ENCODE data around the gene IPO5.
"Not testable (repeated sequence)": the region's sequence is repeated elsewhere in the genome, so short reads cannot be mapped to it uniquely, and the experiment has no call there.

The IPO5 gene

DNA sequence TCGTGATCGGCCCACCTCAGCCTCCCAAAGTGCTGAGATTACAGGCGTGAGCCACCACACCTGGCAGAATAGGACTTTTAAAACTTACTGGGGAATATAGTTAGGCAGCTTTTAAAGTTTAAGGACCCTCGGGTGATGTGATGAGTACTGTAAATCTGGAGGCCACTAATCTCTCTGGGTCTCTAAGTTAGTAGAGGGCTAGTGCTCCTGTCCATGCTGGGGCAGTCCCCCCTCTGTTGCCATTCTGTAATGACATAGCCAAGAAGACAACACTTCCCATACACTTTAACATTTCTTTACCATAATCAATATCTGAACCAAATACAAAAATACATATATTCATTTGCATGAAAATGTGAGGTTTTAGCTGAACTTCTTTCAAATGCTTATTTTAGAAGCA, 65.7 kb downstream of the IPO5 start:
- no peak for DNase-seq

- no peak for DNase-seq
Measured at GRCh38 chr13:98020271-98020670, 66.8 kb downstream of the IPO5 start.

GRCh38 chr13:98022210-98022609, 68.7 kb downstream of the IPO5 start:
- DNase-seq: no peak

DNA sequence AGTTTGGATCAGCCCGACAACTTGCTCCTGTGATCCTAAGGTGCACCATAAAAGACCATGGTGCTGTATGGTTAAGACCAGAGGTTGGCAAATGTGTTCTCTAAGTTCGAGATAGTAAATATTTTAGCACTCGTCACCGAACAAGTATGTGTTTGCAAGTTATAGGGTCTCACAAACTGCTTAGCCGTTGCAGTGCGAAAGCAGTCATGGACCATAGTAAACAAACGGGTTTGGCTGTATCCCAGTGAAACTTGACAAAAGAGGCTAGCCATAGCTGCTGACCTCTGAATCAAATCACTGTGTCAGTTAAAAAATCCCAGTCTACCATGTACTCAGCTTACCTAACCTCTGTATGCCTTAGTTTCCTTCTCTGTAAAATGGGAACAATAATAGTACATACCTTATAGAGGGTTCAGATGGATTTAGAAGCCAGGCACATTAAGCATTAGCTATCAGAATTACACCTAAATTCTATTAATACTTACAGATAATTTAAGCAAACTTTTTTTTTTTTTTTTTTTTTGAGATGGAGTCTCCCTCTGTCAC, 72.1 kb downstream of the IPO5 start:
- no peak for DNase-seq

GRCh38 chr13:98026457-98026857, 73.0 kb downstream of the IPO5 start:
- DNase-seq: no peak

GRCh38 chr13:98032168-98032567, 78.7 kb downstream of the IPO5 start:
- no peak for DNase-seq

DNA sequence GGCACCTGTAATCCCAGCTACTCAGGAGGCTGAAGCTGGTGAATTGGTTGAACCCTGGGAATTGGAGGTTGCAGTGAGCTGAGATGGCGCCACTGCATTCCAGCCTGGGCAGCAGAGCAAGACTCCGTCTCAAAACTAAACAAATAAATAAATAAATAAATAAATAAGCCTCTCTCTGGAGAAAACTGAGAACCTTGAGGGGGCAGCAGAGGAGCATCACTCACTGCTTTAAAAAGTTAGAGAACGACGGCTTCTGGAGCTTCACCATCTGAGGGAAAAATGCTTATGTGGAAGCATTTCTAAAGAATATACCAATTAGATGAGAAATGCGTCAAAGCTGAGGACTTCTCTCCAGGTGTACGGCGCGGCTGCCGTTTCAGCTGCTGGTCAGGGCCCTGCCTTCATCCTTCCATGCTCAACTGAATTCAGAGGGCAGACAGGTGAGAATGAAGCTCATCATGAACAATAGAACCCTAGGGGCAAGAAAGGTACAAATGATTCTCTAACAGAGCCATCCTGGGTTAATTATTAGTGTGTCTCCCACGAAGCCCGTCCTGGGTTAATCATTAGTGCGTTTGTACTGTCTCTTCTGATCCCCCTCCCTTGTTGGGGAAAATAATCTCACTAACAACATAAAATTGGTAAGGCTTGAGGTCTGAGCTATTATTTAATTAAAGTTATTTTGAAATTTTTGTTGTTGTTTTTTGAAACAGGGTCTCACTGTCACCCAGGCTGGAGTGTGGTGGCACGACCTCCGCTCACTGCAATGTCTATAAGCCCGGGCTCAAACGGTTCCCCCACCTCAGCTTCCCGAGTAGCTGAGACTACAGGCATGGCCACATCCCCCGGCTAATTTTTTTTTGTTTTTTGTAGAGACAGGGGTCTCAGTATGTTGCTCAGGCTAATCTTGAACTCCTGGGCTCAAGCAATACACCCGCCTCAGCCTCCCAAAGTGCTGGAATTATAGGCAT, 80.1 kb downstream of the IPO5 start:
- DNase-seq: no peak

DNA sequence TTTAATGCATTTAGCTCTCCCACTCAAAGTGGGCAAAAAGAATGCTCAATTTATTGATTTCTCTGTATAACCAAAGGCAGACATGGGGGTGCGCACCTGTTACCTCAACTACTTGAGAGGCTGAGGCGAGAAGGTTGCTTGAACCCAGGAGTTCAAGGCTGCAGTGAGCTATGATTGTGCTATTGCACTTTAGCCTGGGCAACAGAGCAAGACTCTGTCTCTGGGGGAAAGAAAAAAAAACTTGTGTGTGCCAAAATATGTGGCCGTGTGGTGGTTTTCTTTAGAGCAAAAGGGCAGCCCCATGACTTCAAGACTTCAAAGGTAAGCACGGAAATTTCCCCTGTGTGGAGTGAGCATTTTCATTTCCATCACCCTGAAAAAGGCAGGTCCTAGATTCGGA, 81.9 kb downstream of the IPO5 start:
- no peak for DNase-seq

- DNase-seq: not testable (repeated sequence)
Measured at GRCh38 chr13:98036564-98037302, 83.3 kb downstream of the IPO5 start.

DNA sequence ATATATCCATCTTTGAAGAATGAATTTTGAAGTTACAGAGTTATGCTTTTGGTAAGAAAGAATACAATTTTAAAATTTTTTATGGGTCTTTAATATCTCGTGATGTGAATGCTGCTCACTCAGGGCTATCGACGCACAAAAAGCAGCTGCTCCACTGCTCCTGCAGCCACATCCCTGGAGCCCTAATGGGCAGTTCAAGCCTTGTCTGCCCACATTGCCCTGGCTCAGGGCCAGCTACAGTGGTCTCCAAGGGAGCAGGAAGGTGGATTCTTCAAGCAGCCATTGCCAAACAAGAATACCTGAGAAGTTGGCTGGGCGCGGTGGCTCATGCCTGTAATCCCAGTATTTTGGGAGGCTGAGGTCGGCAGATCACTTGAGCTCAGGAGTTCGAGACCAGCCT, 85.8 kb downstream of the IPO5 start:
- DNase-seq: no peak

DNA sequence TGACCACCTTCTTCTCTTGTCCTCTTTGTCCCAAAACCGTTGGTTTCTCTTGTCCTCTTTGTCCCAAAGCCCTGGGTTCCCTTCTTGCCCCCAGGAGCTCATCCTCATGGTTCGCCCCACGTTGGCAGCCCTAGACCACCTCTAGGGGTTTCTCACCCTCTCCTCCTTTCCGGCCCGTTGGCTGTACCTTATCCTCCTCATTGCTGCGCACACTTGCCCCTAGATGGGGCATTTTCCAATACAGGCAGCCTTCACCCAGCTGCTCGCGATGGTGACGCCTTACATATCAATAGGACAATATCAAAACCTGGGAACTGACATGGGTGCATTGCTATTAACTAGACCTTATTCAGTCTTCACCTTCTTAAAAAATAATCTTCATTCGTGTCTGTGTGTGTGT, 86.5 kb downstream of the IPO5 start:
- DNase-seq: no peak

- no peak for DNase-seq
Measured at GRCh38 chr13:98041081-98041820, 87.8 kb downstream of the IPO5 start.

- DNase-seq: no peak
Measured at GRCh38 chr13:98044301-98044700, 90.8 kb downstream of the IPO5 start.

- DNase-seq: not testable (repeated sequence)
Measured at GRCh38 chr13:98047785-98048184, 94.3 kb downstream of the IPO5 start.

GRCh38 chr13:98048265-98048664, 94.8 kb downstream of the IPO5 start:
- DNase-seq: no peak

DNA sequence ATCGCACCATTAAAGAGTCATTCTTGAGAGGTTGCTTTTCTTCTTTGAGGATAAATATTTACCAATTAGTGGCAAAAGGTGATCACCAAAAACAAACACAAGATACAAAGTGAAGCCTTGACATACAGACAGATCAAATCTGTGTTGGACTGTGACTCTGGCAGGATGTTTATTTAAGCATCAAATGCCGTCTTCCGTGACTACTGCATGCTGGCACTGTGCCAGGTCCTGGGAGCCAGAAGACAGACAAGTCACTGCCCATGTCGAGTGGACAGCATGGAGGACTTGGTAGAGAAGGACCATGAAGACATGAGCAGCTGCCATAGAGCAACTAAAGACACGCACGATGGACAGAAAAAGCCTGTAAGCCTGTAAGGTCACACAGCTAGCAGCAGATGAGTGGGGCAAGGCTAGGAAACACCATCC, 96.6 kb downstream of the IPO5 start:
- DNase-seq: no peak

DNA sequence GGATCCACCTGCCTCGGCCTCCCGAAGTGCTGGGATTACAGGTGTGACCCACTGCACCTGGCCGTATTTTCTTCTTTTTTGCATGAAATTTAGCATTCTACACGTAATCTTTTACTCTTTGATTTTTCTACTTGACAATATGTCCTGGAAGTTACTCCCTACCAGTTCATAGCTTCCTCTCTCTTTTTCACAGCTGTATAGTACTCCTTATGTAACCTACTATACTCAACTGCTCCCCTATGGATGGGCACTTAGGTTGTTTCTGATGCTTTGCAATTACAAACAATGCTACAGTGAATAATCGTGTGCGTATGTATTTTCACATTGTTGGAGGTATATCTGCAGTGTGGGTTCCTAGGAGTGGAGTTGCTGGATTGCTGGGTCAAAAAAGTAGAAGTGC, 98.9 kb downstream of the IPO5 start:
- DNase-seq: no peak

DNA sequence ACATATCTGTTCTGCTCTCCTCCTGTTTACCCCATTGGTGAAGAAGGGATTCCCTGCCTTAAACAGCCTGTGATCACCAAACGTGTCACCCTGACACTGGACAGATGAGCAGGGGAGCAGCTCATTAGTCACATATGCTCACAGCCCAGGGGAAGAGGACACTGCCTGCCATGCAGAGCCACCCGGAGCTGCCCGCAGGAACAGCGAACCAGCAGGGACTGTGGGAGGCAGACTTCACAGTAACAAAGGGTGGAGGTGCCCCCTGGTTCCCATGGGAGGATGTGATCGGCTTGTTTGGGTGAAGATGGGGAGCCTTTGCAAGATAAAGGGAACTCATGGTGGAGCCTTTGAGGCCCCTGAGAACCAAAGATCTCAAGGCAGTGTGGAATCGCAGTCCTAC, 100.8 kb downstream of the IPO5 start:
- no peak for DNase-seq

GRCh38 chr13:98055623-98056022, 102.1 kb downstream of the IPO5 start:
- no peak for DNase-seq

DNA sequence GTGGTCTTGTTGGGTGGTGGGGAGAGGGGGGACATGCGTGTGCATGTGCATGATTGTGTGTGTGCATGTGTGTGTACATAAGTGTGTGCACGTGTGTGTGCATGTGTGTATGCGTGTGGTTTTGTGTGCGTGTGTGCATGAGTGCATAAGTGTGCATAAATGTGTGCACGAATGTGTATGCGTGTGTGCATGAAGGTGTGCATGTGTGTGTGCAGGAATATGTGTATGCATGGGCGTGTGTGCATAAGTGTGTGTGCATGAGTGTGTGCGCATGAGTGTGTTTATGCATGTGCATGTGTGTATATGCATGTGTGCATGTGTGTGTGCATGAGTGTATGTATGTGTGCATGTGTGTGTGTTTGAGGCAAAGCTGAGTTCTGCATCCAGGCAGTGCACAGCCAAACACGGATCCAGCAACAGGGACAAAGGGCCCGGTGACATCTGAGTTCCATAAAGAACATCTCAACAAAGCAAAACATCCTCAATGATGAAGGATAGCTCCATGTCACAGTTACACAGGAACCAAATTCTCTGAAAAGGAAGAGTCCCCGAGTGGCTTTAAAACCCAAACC, 103.5 kb downstream of the IPO5 start:
- no peak for DNase-seq

- DNase-seq: no peak
Measured at GRCh38 chr13:98059276-98059675, 105.8 kb downstream of the IPO5 start.

- DNase-seq: no peak
Measured at GRCh38 chr13:98060282-98060681, 106.8 kb downstream of the IPO5 start.

DNA sequence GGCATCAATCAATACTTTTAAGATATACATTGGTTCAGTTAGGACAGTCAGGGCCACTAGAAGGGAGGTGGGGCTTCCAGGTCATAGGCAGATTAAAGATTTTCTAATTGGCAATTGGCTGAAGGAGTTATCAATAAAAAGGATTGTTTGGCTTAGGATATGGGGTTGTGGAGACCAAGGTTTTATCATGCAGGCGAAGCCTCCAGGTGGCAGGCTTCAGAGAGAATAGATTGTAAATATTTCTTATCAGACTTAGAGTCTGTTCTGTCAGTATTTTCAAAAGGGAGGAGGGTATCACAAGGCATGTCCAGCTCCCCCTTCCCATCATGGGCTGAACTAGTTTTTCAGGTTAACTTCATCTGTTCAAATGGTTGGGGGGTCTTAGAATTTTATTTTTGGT, 112.0 kb downstream of the IPO5 start:
- no peak for DNase-seq
